ENCODE data around the gene CISTR. TPM values are rescaled to one million over a fixed set of nuclear protein-coding genes. Genes with fewer than 3 reads are reported as not detected.

The CISTR gene
- total and polyA plus RNA-seq, 2 donors (not counting 3 experiments of a cell fraction or from before 2014, with no cell fraction given), result not detected

DNA sequence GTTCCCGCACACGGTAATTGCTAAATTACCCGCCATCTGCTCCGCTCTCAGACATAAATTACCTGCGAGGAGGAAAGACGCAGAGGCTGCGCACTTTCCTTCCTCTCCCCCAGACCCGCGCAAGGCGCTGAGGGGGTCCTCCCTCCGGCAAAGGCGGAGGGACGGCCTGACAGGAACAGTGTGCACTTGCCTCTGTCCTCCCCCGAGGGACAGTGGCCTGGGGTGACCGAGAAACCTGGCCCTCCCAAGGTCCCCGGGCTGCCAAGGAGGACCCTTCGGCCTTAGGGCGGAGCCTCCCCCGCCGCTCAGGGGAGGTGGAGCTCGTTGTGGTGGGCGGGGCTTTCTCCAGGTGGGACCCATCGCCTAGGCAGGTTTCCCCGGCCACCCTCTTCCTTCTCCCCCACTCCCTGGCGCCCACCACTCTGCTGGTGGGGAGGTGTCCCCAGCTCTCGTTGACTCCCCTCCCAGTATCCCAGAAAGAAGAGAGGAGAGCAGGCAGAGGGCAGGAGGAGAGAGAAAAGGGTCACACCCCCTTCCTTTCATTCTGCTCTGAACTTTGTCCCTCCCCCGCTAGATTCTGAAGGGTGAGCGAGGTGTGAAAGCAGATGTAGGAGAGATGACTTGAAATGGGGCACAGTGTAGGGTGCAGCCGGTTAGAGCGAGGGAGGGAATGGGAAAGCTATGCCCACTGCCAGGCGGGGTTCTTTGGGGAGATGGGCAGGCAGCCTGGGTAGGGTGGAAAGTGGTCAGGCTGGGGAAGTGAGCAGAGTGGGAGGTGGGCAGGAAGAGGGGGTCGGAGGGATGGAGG is 13.2 kb downstream of the CISTR start:
- Histone ChIP-seq H3K9me1 (replicated peaks; ENCODE audit: control insufficient read depth, extremely low read depth, insufficient read depth, low read length) (no peaks in the 10 kb centered on the region), H3K79me2 (ENCODE audit: control insufficient read depth, insufficient read depth, low read length) (no peaks in the 10 kb centered on the region), H3K27me3 (ENCODE audit: control insufficient read depth in 2 of 2, insufficient read depth in 2 of 2, low read length in 2 of 2) (peaks cover 68 to 73% of the 10 kb centered on the region in 2 experiments), H3K4me3 (replicated peaks in 1 of 3; ENCODE audit: insufficient read depth in 1 of 3, low read depth in 1 of 3, low read length in 3 of 3) (no peak overlapping the region), H3K4me2 (ENCODE audit: insufficient read depth, low read length) (no peak overlapping the region), H3K36me3 (ENCODE audit: control insufficient read depth in 2 of 2, extremely low read depth in 1 of 2, insufficient read depth in 2 of 2, low read length in 2 of 2) (no peaks in the 10 kb centered on the region), H3K4me1 (ENCODE audit: control insufficient read depth, extremely low read depth, insufficient read depth, low read length) (no peaks in the 10 kb centered on the region), H3K9ac (replicated peaks; ENCODE audit: extremely low read depth, insufficient read depth, low read length) (no peak overlapping the region), H4K20me1 (replicated peaks; ENCODE audit: control insufficient read depth, extremely low read depth, insufficient read depth, low read length) (no peaks in the 10 kb centered on the region), H3K27ac (ENCODE audit: insufficient read depth, low read depth, low read length) (no peak overlapping the region), H2AFZ (ENCODE audit: low read depth, low read length) (no peak overlapping the region), H3K9me3 (replicated peaks; ENCODE audit: control insufficient read depth, insufficient read depth, low read length) (no peaks in the 10 kb centered on the region)
- TF ChIP-seq JUN (IDR thresholded peaks at IDR 0.05; ENCODE audit: borderline replicate concordance, insufficient read depth, insufficient read length, low read depth) (no peak), EZH2 (IDR thresholded peaks at IDR 0.05; ENCODE audit: borderline replicate concordance, low read depth, low read length, severe bottlenecking) (peak; percentile 76), POLR2AphosphoS5 (IDR thresholded peaks at IDR 0.05; ENCODE audit: insufficient read depth, low read depth, low read length) (no peak)
- ChIA-PET POLR2A (no interaction called here), CTCF (interaction anchor here (1.6 to 10.2 kb wide), 3 partner anchors 6 to 38 kb away, joined by 4 to 719 read pairs (median 127); no protein-coding TSS in a partner anchor)
- dilution Hi-C loops (cut with MboI; ENCODE audit: extremely low pct_ligation_motif_present, low sequenced_read_pairs), result no loop called here
- no TSS peak for BruUV-seq (replicated peaks)
- intact Hi-C loops (cut with micrococcal nuclease), result no loop called here
- DNase-seq (ENCODE audit: low read depth, low spot score) (no peak), FAIRE-seq (no peak)

DNA sequence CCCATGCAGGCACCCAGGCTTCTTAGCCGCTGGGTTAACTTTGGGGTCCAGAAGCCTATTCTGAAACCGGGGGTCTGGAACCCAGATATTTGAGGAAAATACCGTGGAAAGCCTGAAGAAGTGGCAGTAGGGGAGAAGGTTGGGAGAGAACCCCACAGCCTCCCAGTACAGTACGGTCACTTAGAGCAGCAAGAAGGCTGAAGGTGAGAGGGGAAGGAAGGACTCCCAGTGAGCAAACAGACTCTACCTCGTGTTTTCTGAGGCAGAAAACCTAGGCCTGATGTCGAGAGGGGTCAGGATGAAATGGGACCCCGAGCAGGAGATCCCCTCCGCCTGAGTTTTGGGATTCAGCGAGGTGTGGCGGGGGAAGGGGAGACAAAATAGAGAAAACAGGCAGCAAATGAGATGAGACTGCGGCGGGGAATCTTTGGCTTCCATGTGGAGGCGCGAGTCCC is 13.8 kb downstream of the CISTR start:
- H3K27me3 ChIP-seq (ENCODE audit: control insufficient read depth in 2 of 2, insufficient read depth in 2 of 2, low read length in 2 of 2), result peaks cover 65 to 69% of the 10 kb centered on the region in 2 experiments
- H3K79me2 ChIP-seq (ENCODE audit: control insufficient read depth, insufficient read depth, low read length), result no peaks in the 10 kb centered on the region
- H4K20me1 ChIP-seq (replicated peaks; ENCODE audit: control insufficient read depth, extremely low read depth, insufficient read depth, low read length), result no peaks in the 10 kb centered on the region
- no peak overlapping the region for H3K27ac ChIP-seq (ENCODE audit: insufficient read depth, low read depth, low read length)
- dilution Hi-C loops (cut with MboI; ENCODE audit: extremely low pct_ligation_motif_present, low sequenced_read_pairs) (no loop called here), intact Hi-C loops (cut with micrococcal nuclease) (no loop called here)
- TF ChIP-seq, protein P1, sequence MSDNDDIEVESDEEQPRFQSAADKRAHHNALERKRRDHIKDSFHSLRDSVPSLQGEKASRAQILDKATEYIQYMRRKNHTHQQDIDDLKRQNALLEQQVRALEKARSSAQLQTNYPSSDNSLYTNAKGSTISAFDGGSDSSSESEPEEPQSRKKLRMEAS (IDR thresholded peaks at IDR 0.05; ENCODE audit: insufficient read depth, insufficient read length), result no peak
- no peak for TF ChIP-seq MYC (IDR thresholded peaks at IDR 0.05; ENCODE audit: low read depth, low read length)
- TF ChIP-seq GATA2 (IDR thresholded peaks at IDR 0.05; ENCODE audit: insufficient read depth, insufficient read length, low read depth, low read length), result no peak
- TF ChIP-seq POLR2A (IDR thresholded peaks at IDR 0.05; ENCODE audit: low read depth, low read length), result no peak
- TF ChIP-seq FOS (IDR thresholded peaks at IDR 0.05; ENCODE audit: borderline replicate concordance, insufficient read depth, low read length), result no peak
- TF ChIP-seq POLR2AphosphoS5 (IDR thresholded peaks at IDR 0.05; ENCODE audit: insufficient read depth, low read depth, low read length), result no peak
- no peak for TF ChIP-seq JUN (IDR thresholded peaks at IDR 0.05; ENCODE audit: borderline replicate concordance, insufficient read depth, insufficient read length, low read depth)
- TF ChIP-seq, protein P2, sequence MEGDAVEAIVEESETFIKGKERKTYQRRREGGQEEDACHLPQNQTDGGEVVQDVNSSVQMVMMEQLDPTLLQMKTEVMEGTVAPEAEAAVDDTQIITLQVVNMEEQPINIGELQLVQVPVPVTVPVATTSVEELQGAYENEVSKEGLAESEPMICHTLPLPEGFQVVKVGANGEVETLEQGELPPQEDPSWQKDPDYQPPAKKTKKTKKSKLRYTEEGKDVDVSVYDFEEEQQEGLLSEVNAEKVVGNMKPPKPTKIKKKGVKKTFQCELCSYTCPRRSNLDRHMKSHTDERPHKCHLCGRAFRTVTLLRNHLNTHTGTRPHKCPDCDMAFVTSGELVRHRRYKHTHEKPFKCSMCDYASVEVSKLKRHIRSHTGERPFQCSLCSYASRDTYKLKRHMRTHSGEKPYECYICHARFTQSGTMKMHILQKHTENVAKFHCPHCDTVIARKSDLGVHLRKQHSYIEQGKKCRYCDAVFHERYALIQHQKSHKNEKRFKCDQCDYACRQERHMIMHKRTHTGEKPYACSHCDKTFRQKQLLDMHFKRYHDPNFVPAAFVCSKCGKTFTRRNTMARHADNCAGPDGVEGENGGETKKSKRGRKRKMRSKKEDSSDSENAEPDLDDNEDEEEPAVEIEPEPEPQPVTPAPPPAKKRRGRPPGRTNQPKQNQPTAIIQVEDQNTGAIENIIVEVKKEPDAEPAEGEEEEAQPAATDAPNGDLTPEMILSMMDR (IDR thresholded peaks at IDR 0.05; ENCODE audit: extremely low read depth in 1 of 2, insufficient read depth in 1 of 2, low read depth in 1 of 2, low read length in 2 of 2), result no peak
- no peak for TF ChIP-seq EZH2 (IDR thresholded peaks at IDR 0.05; ENCODE audit: borderline replicate concordance, low read depth, low read length, severe bottlenecking)
- FAIRE-seq (no peak), DNase-seq (ENCODE audit: low read depth, low spot score) (no peak)
- no peaks in the 10 kb centered on the region for H3K9me1 ChIP-seq (replicated peaks; ENCODE audit: control insufficient read depth, extremely low read depth, insufficient read depth, low read length)
- H3K4me3 ChIP-seq (replicated peaks in 1 of 3; ENCODE audit: insufficient read depth in 1 of 3, low read depth in 1 of 3, low read length in 3 of 3), result no peak overlapping the region
- ChIA-PET POLR2A (no interaction called here), CTCF (interaction anchor here (1.4 to 10.2 kb wide), 4 partner anchors 7 to 45 kb away, joined by 4 to 719 read pairs (median 66); no protein-coding TSS in a partner anchor)
- no peak overlapping the region for H3K9ac ChIP-seq (replicated peaks; ENCODE audit: extremely low read depth, insufficient read depth, low read length)
- no TSS peak for BruUV-seq (replicated peaks)
- H3K4me1 ChIP-seq (ENCODE audit: control insufficient read depth, extremely low read depth, insufficient read depth, low read length), result no peaks in the 10 kb centered on the region
- no peak overlapping the region for H2AFZ ChIP-seq (ENCODE audit: low read depth, low read length)
- H3K4me2 ChIP-seq (ENCODE audit: insufficient read depth, low read length), result no peak overlapping the region
- no peaks in the 10 kb centered on the region for H3K36me3 ChIP-seq (ENCODE audit: control insufficient read depth in 2 of 2, extremely low read depth in 1 of 2, insufficient read depth in 2 of 2, low read length in 2 of 2)
- H3K9me3 ChIP-seq (replicated peaks; ENCODE audit: control insufficient read depth, insufficient read depth, low read length), result no peaks in the 10 kb centered on the region

Data from endothelial cell of umbilical vein (primary cell).